ENCODE measurements around the gene SEC63.

DNA sequence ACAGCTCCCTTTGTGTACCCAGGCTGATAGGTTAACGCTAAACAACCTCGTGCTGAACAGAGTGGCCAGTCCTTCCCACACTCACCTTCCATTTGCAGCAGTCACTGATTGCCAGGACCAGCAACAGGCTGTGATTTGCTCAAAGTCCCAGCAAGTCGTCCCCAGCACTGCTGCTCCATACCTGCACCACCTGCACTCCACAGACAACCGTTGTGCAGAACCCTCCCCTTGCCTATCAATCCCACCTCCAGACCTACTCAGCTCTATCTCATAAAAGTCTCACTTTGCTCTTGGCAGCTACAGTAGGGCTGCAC is 90.7 kb downstream of the SEC63 start:
- TF ChIP-seq, protein P1, sequence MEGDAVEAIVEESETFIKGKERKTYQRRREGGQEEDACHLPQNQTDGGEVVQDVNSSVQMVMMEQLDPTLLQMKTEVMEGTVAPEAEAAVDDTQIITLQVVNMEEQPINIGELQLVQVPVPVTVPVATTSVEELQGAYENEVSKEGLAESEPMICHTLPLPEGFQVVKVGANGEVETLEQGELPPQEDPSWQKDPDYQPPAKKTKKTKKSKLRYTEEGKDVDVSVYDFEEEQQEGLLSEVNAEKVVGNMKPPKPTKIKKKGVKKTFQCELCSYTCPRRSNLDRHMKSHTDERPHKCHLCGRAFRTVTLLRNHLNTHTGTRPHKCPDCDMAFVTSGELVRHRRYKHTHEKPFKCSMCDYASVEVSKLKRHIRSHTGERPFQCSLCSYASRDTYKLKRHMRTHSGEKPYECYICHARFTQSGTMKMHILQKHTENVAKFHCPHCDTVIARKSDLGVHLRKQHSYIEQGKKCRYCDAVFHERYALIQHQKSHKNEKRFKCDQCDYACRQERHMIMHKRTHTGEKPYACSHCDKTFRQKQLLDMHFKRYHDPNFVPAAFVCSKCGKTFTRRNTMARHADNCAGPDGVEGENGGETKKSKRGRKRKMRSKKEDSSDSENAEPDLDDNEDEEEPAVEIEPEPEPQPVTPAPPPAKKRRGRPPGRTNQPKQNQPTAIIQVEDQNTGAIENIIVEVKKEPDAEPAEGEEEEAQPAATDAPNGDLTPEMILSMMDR (conservative IDR thresholded peaks at IDR 0.05; ENCODE audit: low read length), result peak; percentile 38
- no peak for TF ChIP-seq EZH2phosphoT487 (IDR thresholded peaks at IDR 0.05; ENCODE audit: borderline replicate concordance, low read depth, low read length)
